Dermis lymphatic vessel endothelial cell (primary cell): ENCODE measurements around the gene DEFB128. TPM values are rescaled to one million over a fixed set of nuclear protein-coding genes. Genes with fewer than 3 reads are reported as not detected.

ENCODE experiments used
- total RNA-seq: library from RNA; depleted of rRNA; stranded (reverse); fragments of >200 nt; gene quantifications from 2 replicates; pipeline ENCODE4 v1.2.1, GENCODE V29; 2014

Gene DEFB128
- total RNA-seq: not detected in 2 replicates

DNA sequence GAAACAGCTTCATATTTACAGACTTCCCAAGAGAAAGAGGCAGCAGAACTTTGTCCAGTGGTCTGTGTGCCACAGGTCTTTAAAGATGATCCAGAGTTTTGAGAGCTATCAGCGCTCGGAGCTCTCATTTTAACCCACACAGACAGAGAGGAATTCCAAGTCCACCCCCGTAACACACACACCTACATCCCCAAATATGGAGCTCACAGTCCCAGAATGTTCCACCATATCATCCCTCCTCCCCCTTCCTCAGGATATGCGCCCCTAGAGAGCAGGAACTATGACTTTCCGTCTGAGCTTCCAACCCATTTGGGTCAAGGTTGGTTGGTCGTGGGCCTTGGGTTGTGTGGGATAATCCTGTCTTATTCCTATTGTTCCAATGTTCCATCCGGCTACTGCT lies at the start of gene DEFB128:
Gene DEFB128 (minus strand): TSS at position 101 of the 400 bp plus-strand sequence. CDS start 88 bp downstream, at position 13.

DNA sequence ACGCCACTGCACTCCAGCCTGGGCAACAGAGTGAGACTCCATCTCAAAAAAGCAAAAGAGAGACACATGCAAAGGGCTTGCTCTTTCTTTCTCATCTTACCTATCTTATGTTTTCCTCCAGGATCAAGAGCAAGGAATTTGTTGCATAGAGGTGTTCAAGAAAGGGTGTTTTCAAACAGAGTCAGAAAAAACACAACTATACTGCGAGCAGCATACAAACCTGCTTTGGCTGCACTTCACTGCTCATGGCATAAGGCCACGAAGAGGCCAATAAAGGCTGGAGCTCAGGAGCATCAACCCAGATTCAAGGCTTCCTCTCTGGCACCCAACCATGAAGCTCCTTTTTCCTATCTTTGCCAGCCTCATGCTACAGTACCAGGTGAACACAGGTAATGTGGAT lies 37.4 kb upstream of the DEFB128 start, which contains the start of gene DEFB129:
Gene DEFB129 (plus strand): TSS at position 301 of the 400 bp plus-strand sequence. CDS start 31 bp downstream, at position 332.

DNA sequence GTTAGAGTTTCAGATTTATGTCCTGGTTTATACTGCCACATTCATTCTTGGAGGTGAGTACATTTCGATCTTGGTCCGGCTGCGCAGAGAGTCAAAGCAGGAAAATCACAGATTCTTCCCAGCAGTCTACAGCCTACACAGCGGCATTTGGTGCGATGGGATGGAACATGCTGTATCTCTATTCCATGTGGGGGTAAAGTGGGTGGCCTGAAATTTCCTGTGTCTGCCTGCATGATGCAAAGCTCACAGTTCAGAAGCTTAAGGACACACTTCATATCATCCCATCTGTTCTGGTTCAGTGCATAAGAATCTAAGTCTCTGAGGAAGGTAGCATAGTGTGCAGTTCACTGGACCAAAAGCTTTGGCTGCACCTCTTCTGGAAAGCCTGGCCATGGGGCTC lies 32.4 kb downstream of the DEFB128 start, which contains the start of gene DEFB127:
Gene DEFB127 (plus strand): TSS at position 301 of the 400 bp plus-strand sequence. CDS start 91 bp downstream, at position 392.

DNA sequence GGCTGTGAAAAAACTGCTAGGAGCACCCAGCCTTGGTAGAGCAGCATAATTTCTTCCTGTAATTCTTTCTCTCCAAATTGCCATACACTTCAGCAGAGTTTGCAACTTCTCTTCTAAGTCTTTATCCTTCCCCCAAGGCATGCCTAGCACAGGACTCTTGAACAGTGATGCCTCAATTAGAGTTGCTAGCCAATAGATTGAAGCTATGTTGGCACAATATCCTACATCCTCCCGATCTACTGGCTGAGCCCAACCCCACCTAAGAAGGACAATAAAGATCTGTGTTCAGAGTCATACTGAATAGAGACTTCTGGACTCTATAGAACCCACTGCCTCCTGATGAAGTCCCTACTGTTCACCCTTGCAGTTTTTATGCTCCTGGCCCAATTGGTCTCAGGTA lies 47.2 kb downstream of the DEFB128 start, which contains the start of gene DEFB126:
Gene DEFB126 (plus strand): TSS at position 301 of the 400 bp plus-strand sequence. CDS start 39 bp downstream, at position 340.

Other genes starting within 250 kb of the DEFB128 start
- gene DEFB125, start 102.0 kb downstream of the DEFB128 start, total RNA-seq: not detected in 2 replicates
- gene DEFB126, start 47.1 kb downstream of the DEFB128 start, total RNA-seq: not detected in 2 replicates
- gene DEFB127, start 32.3 kb downstream of the DEFB128 start, total RNA-seq: not detected in 2 replicates
- gene DEFB129, start 37.5 kb upstream of the DEFB128 start, total RNA-seq: not detected in 2 replicates
- not detected in 2 replicates for gene DEFB132, start 68.0 kb upstream of the DEFB128 start, total RNA-seq
- 1.4 and 2.2 TPM in 2 replicates for gene C20orf96, start 101.0 kb upstream of the DEFB128 start, total RNA-seq
- 19.8 and 24.2 TPM in 2 replicates for gene ZCCHC3, start 107.9 kb upstream of the DEFB128 start, total RNA-seq
- 1.5 TPM in 2 replicates for gene SOX12, start 135.8 kb upstream of the DEFB128 start, total RNA-seq
- 12.7 and 14.0 TPM in 2 replicates for gene NRSN2, start 157.4 kb upstream of the DEFB128 start, total RNA-seq
- 31.5 and 37.9 TPM in 2 replicates for gene TRIB3, start 191.0 kb upstream of the DEFB128 start, total RNA-seq
- gene RBCK1, start 218.6 kb upstream of the DEFB128 start, total RNA-seq: 57.8 and 66.2 TPM in 2 replicates